GM12878 (cell line): ENCODE measurements around the gene SLCO4A1. TPM values are rescaled to one million over a fixed set of nuclear protein-coding genes. Genes with fewer than 3 reads are reported as not detected.

Source experiments
- ATAC-seq: fragments of 200-7000 bp; cut with Tn5 transposase; 3 replicates; pipeline ENCODE4 v1.9.1; 2020; ENCODE audit warnings: mild to moderate bottlenecking, moderate library complexity
- BruUV-seq: library from RNA; stranded (reverse); fragments of 400-500 nt; replicated peaks from 2 replicates; lab custom pipeline; 2021; lab: Mats Ljungman, UMichigan
- CTCF ChIA-PET: fragments of 300-600 bp; sonication (Branson Sonifier 250); formaldehyde crosslinking; extraction: SDS; loops from one replicate; lab custom pipeline; 2021; ENCODE audit warnings: inconsistent platforms; lab: Yijun Ruan, JAX
- POLR2A ChIA-PET: fragments of 350-600 bp; formaldehyde crosslinking; extraction: SDS; loops from one replicate; lab custom pipeline; 2021; ENCODE audit warnings: inconsistent platforms; lab: Charles Lee
- RAD21 ChIA-PET: fragments of 300-600 bp; sonication (Branson Sonifier 250); formaldehyde crosslinking; loops from one replicate; lab custom pipeline; 2023; ENCODE audit warnings: antibody characterized with exemption; ENCODE audit not compliant: unreplicated experiment; lab: Charles Lee
- SMC1A ChIA-PET: fragments of 300-600 bp; sonication (Branson Sonifier 250); formaldehyde crosslinking; loops from one replicate; lab custom pipeline; 2023; ENCODE audit not compliant: unreplicated experiment, uncharacterized antibody; lab: Charles Lee
- DNase-seq: peaks from one replicate; pipeline ENCODE4 v3.0.0-alpha.2; 2011; ENCODE audit warnings: low read depth, low spot score
- FAIRE-seq: peaks from 3 replicates; lab custom pipeline; 2011; peaks lifted over from hg19 to GRCh38; lab: Jason Lieb, UNC
- H2AFZ ChIP-seq: 2 replicates; pipeline ENCODE4 v1.6.0; 2011; ENCODE audit warnings: low read depth, low read length, control low read depth; ENCODE audit not compliant: control insufficient read depth
- H3K27ac ChIP-seq: 2 replicates; pipeline ENCODE4 v1.5.1; 2011; ENCODE audit warnings: control low read depth; ENCODE audit not compliant: control insufficient read depth, insufficient read depth
- H3K27me3 ChIP-seq, 2 experiments: replicated peaks in 1 of 2; 2 replicates each; pipeline versions ENCODE4 v1.6.0 to v1.6.1; 2011; ENCODE audit warnings: low read length in 1 of 2; ENCODE audit not compliant: control insufficient read depth in 2 of 2, insufficient read depth in 2 of 2
- H3K36me3 ChIP-seq, 2 experiments: 2 replicates each; pipeline ENCODE4 v1.5.1; 2011; ENCODE audit warnings: low read length in 1 of 2; ENCODE audit not compliant: control insufficient read depth in 2 of 2, insufficient read depth in 2 of 2
- H3K4me1 ChIP-seq: 2 replicates; pipeline ENCODE4 v1.6.1; 2011; ENCODE audit warnings: mild to moderate bottlenecking, low read length, moderate library complexity, mixed read lengths; ENCODE audit not compliant: control insufficient read depth, insufficient read depth
- H3K4me2 ChIP-seq: 2 replicates; pipeline ENCODE4 v1.6.0; 2011; ENCODE audit warnings: control low read depth; ENCODE audit not compliant: control insufficient read depth, insufficient read depth
- H3K4me3 ChIP-seq: fragments of 200-600 bp; sonication (generic); 2 replicates; pipeline ENCODE4 v1.5.1; 2016
- H3K79me2 ChIP-seq: 2 replicates; pipeline ENCODE4 v1.6.0; 2011; ENCODE audit warnings: low read length; ENCODE audit not compliant: control insufficient read depth, insufficient read depth
- H3K9ac ChIP-seq: 2 replicates; pipeline ENCODE4 v1.8.0; 2011; ENCODE audit warnings: low read length, control low read depth, mixed read lengths; ENCODE audit not compliant: control insufficient read depth, insufficient read depth
- H3K9me3 ChIP-seq: replicated peaks from 3 replicates; pipeline ENCODE4 v1.5.1; 2011; ENCODE audit warnings: mild to moderate bottlenecking, low read length; ENCODE audit not compliant: control insufficient read depth, insufficient read depth
- H4K20me1 ChIP-seq: 2 replicates; pipeline ENCODE4 v1.6.0; 2011; ENCODE audit not compliant: control insufficient read depth, insufficient read depth
- CBX5 ChIP-seq: sonication (generic); IDR thresholded peaks from 2 replicates; pipeline ENCODE4 v1.6.1; 2016; ENCODE audit warnings: low read depth, moderate library complexity, mild to moderate bottlenecking, inconsistent platforms
- FOXK2 ChIP-seq: fragments of 450-650 bp; IDR thresholded peaks from 2 replicates; pipeline ENCODE4 v1.6.1; 2017; ENCODE audit warnings: mild to moderate bottlenecking, moderate library complexity
- MYC ChIP-seq: IDR thresholded peaks from 2 replicates; pipeline ENCODE4 v1.6.1; 2011; ENCODE audit warnings: mild to moderate bottlenecking, low read length, moderate library complexity, inconsistent platforms; ENCODE audit not compliant: insufficient read depth, insufficient replicate concordance, insufficient read length, severe bottlenecking
- NRF1 ChIP-seq: conservative IDR thresholded peaks from 2 replicates; pipeline ENCODE4 v1.6.1; 2011; ENCODE audit warnings: mild to moderate bottlenecking, low read depth, low read length, improper control_type of control experiment
- RAD51 ChIP-seq: fragments of 450-650 bp; IDR thresholded peaks from 2 replicates; pipeline ENCODE4 v1.6.1; 2016; ENCODE audit warnings: moderate library complexity, mild to moderate bottlenecking, inconsistent platforms
- RCOR1 ChIP-seq: conservative IDR thresholded peaks from 2 replicates; pipeline ENCODE4 v1.6.1; 2012; ENCODE audit warnings: low read depth, low read length, improper control_type of control experiment
- REST ChIP-seq: IDR thresholded peaks from 2 replicates; pipeline ENCODE4 v1.6.1; 2012; ENCODE audit warnings: mild to moderate bottlenecking, low read depth, low read length
- SIN3A ChIP-seq: IDR thresholded peaks from 2 replicates; pipeline ENCODE4 v1.6.1; 2012; ENCODE audit warnings: low read depth, low read length, improper control_type of control experiment
- SKIL ChIP-seq: fragments of 450-650 bp; IDR thresholded peaks from 2 replicates; pipeline ENCODE4 v1.6.1; 2017; ENCODE audit warnings: mild to moderate bottlenecking, low read depth, inconsistent platforms; ENCODE audit not compliant: poor library complexity, severe bottlenecking
- SMAD5 ChIP-seq: IDR thresholded peaks from 2 replicates; pipeline ENCODE4 v1.6.1; 2016; ENCODE audit warnings: antibody characterized with exemption, low read depth
- TCF3 ChIP-seq: IDR thresholded peaks from 2 replicates; pipeline ENCODE4 v1.6.1; 2012; ENCODE audit warnings: low read depth, mild to moderate bottlenecking, low read length, borderline replicate concordance; ENCODE audit not compliant: insufficient read depth
- ZBTB4 ChIP-seq: fragments of 450-650 bp; formaldehyde crosslinking; IDR thresholded peaks from 2 replicates; pipeline ENCODE4 v1.4.0; 2022; ENCODE audit warnings: mild to moderate bottlenecking, moderate library complexity
- ZNF207 ChIP-seq: fragments of 450-650 bp; IDR thresholded peaks from 2 replicates; pipeline ENCODE4 v1.6.1; 2014; ENCODE audit warnings: antibody characterized with exemption, mild to moderate bottlenecking, borderline replicate concordance
- ZSCAN29 ChIP-seq: fragments of 450-650 bp; IDR thresholded peaks from 2 replicates; pipeline ENCODE4 v1.6.1; 2017; ENCODE audit warnings: mild to moderate bottlenecking, moderate library complexity
- WGBS: methylation state at CpG from one replicate; pipeline ENCODE4 v1.1.6; 2016; ENCODE audit warnings: low lambda C conversion rate; ENCODE audit not compliant: insufficient replicate concordance, insufficient coverage; ENCODE audit errors: missing lambda C conversion rate; 5-methylcytosine and 5-hydroxymethylcytosine counted together
- in situ Hi-C: fragments of 300-500 bp; cut with MboI; formaldehyde crosslinking; loops from 9 replicates; pipeline ENCODE4 v1.14.3; 2018; ENCODE audit warnings: mixed read lengths
- intact Hi-C: fragments of 100-400 bp; cut with micrococcal nuclease; formaldehyde crosslinking; loops from one replicate; pipeline ENCODE4 v1.14.2; 2022; ENCODE audit not compliant: unreplicated experiment
- polyA plus RNA-seq, 11 experiments: library from polyadenylated mRNA; depleted of rRNA in 4 of 11; unstranded in 6 of 11; stranded (reverse) in 5 of 11; fragments of >200 nt; fragmentation: Nextera tagmentation in 4 of 11; fragmentation: Illumina TruSeq in 1 of 11; extraction: Ambion mirVana in 4 of 11; extraction: Trizol in 1 of 11; gene quantifications; 1 replicate in 1 of 11; 2 replicates in 10 of 11; pipeline versions ENCODE4 v1.2.1 to v1.2.3, GENCODE V29; 2011 to 2016; ENCODE audit warnings: inconsistent platforms in 2 of 11, missing spikeins in 2 of 11, low read depth in 1 of 11
- total RNA-seq, 4 experiments: library from RNA; depleted of rRNA in 3 of 4; stranded (reverse); fragments of >200 nt in 3 of 4; fragmentation: Illumina TruSeq in 1 of 4; extraction: Trizol in 1 of 4; gene quantifications; 2 replicates each; pipeline versions ENCODE4 v1.2.1 to v1.2.3, GENCODE V29; 2013 to 2021

The SLCO4A1 gene
- total and polyA plus RNA-seq, 10 of the 15 experiments (the other 5 are each of a cell fraction or from before 2014, with no cell fraction given) = 2.1 to 30.7 (median 12.0) TPM

DNA sequence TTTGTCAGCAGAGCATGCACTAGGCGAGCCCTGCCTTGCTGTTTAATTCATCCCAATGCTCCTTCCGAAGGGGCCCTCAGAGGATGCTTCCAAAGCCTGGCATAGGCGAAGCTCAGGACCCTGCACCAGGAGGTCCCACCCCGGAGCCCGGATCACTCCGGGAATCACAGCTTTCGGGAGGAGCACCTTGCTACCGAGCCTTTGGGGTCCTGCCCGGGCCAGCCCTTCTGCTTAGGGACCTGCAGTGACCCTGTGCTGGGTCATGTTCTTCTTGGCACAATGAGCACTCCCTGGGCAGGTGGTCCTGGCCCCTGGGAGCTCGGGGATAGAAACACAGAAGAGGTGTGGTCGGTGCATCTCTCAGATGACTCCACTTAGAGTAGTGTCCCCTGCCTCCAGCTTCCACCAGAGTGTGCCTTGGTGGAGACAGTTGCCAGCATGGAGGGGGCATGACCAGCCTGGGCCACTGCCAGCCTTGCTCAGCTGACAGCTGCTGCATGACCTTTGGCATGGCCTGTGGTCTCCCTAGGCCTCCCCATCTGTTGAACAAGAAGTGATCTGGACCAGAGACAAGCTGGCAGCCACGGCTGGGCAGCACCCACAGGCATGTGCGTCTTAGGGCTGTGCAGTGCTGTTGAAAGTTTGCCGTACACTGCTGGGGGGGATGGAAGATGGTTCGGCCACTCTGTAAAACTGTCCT, 44.7 kb upstream of the SLCO4A1 start:
- in situ Hi-C loops = no loop called here
- peaks cover 5 to 11% of the 10 kb centered on the region in 2 experiments; a peak in 3 of 4 replicates for H3K27me3 ChIP-seq
- H3K4me3 ChIP-seq = no peak overlapping the region
- RAD21 ChIA-PET = no interaction called here
- POLR2A ChIA-PET = no interaction called here
- WGBS = 28% methylated on average over 15 of the region's 15 CpGs
- no TSS peak for BruUV-seq
- no peaks in the 10 kb centered on the region for H3K36me3 ChIP-seq
- intact Hi-C loops = no loop called here
- H4K20me1 ChIP-seq = no peaks in the 10 kb centered on the region
- no peak overlapping the region for H3K4me2 ChIP-seq
- FAIRE-seq (no peak), ATAC-seq (no peak), DNase-seq (no peak)
- no peak overlapping the region for H2AFZ ChIP-seq
- H3K27ac ChIP-seq = no peak overlapping the region
- H3K4me1 ChIP-seq = no peaks in the 10 kb centered on the region; the same call in 1 of the 2 replicates
- TF ChIP-seq MYC (no peak), NRF1 (no peak), SMAD5 (no peak), RAD51 (no peak), TCF3 (no peak), ZSCAN29 (no peak), RCOR1 (no peak), SIN3A (no peak), CBX5 (no peak), REST (no peak), SKIL (no peak), ZNF207 (no peak), ZBTB4 (CRISPR knock-in tag) (no peak), FOXK2 (no peak)
- no peaks in the 10 kb centered on the region for H3K9me3 ChIP-seq
- CTCF ChIA-PET = interaction anchor here (1.4 kb wide), 1 partner anchor 19 kb away, joined by 3 read pairs; no protein-coding TSS in a partner anchor
- SMC1A ChIA-PET = no interaction called here
- no peak overlapping the region for H3K9ac ChIP-seq
- H3K79me2 ChIP-seq = no peaks in the 10 kb centered on the region
